HCT116 (cell line): Measurements from ENCODE around the gene SPEM3. TPM values are rescaled to one million over a fixed set of nuclear protein-coding genes. Genes with fewer than 3 reads are reported as not detected.
A peak's percentile ranks its signal among the peaks of the same experiment; 100 is the strongest.

Experiments
- ATAC-seq: fragments of 200-7000 bp; cut with Tn5 transposase; 2 replicates; pipeline ENCODE4 v1.9.1; 2020; ENCODE audit warnings: mild to moderate bottlenecking, moderate library complexity
- BruUV-seq: library from RNA; stranded (reverse); fragments of 400-500 nt; replicated peaks from 2 replicates; lab custom pipeline; 2021; lab: Mats Ljungman, UMichigan
- CTCF ChIA-PET: fragments of 300-600 bp; sonication (Branson Sonifier 250); formaldehyde crosslinking; loops from one replicate; lab custom pipeline; 2021; ENCODE audit warnings: antibody characterized with exemption; lab: Charles Lee
- POLR2A ChIA-PET: fragments of 300-600, 350-600 bp; sonication (Branson Sonifier 250); formaldehyde crosslinking; loops from one replicate; lab custom pipeline; 2021; ENCODE audit warnings: antibody characterized with exemption; lab: Charles Lee
- RAD21 ChIA-PET, 2 experiments: fragments of 300-600 bp; sonication (Branson Sonifier 250); formaldehyde crosslinking; loops; one replicate each; lab custom pipeline; 2023; ENCODE audit warnings: low total read pairs in 2 of 2; ENCODE audit not compliant: uncharacterized antibody in 2 of 2, unreplicated experiment in 2 of 2, low non-redundant PET in 1 of 2; lab: Charles Lee
- DNase-seq: peaks from one replicate; pipeline ENCODE4 v3.0.0-alpha.2; 2010; ENCODE audit warnings: low read depth, low spot score
- H2AFZ ChIP-seq: fragments of 200-600 bp; shearing (Covaris generic), sonication (generic); 2 replicates; pipeline ENCODE4 v1.6.1; 2017; ENCODE audit warnings: low read depth, mixed run types, mixed read lengths, antibody characterized with exemption, low read length; ENCODE audit not compliant: poor library complexity, severe bottlenecking
- H3K27ac ChIP-seq: 2 replicates; pipeline ENCODE4 v1.5.1; 2012; ENCODE audit warnings: low read depth, low read length
- H3K27me3 ChIP-seq: fragments of 200-600 bp; sonication (generic); 2 replicates; pipeline ENCODE4 v1.6.1; 2016; ENCODE audit warnings: mixed run types, low read length, mixed read lengths; ENCODE audit not compliant: insufficient read depth
- H3K36me3 ChIP-seq, 2 experiments: fragments of 200-500 bp in 1 of 2; fragments of 200-600 bp in 1 of 2; sonication (Bioruptor generic) in 1 of 2; sonication (generic) in 1 of 2; 2 replicates each; pipeline versions ENCODE4 v1.5.1 to v1.6.1; 2014 to 2016; ENCODE audit warnings: low read length in 2 of 2, inconsistent platforms in 1 of 2, mixed read lengths in 1 of 2, mixed run types in 1 of 2; ENCODE audit not compliant: insufficient read depth in 2 of 2, control insufficient read depth in 1 of 2
- H3K4me1 ChIP-seq, 2 experiments: fragments of 200-600 bp in 1 of 2; sonication (generic) in 1 of 2; 2 replicates each; pipeline versions ENCODE4 v1.5.1 to v1.6.1; 2012 to 2017; ENCODE audit warnings: low read length in 2 of 2, inconsistent platforms in 1 of 2, mild to moderate bottlenecking in 1 of 2, mixed read lengths in 1 of 2, mixed run types in 1 of 2, moderate library complexity in 1 of 2; ENCODE audit not compliant: insufficient read depth in 2 of 2, control insufficient read depth in 1 of 2
- H3K4me2 ChIP-seq: fragments of 200-600 bp; sonication (generic); 2 replicates; pipeline ENCODE4 v1.6.1; 2017; ENCODE audit warnings: mixed run types, low read length, mixed read lengths
- H3K4me3 ChIP-seq, 2 experiments: fragments of 200-600 bp in 1 of 2; sonication (generic) in 1 of 2; replicated peaks in 1 of 2; 2 replicates each; pipeline ENCODE4 v1.5.1; 2011 to 2016; ENCODE audit warnings: low read length in 2 of 2, control low read depth in 1 of 2, low read depth in 1 of 2, mild to moderate bottlenecking in 1 of 2, mixed read lengths in 1 of 2, mixed run types in 1 of 2
- H3K79me2 ChIP-seq: fragments of 200-600 bp; sonication (generic); 2 replicates; pipeline ENCODE4 v1.6.1; 2017; ENCODE audit warnings: mild to moderate bottlenecking, mixed run types, low read length, moderate library complexity, mixed read lengths; ENCODE audit not compliant: insufficient read depth
- H3K9ac ChIP-seq: fragments of 200-600 bp; sonication (generic); 2 replicates; pipeline ENCODE4 v1.6.1; 2016; ENCODE audit warnings: low read length, mixed read lengths
- H3K9me2 ChIP-seq: fragments of 200-600 bp; sonication (generic), shearing (Covaris generic); 2 replicates; pipeline ENCODE4 v1.6.1; 2017; ENCODE audit warnings: mixed run types, mild to moderate bottlenecking, moderate library complexity; ENCODE audit not compliant: insufficient read depth
- H3K9me3 ChIP-seq, 2 experiments: fragments of 200-500 bp in 1 of 2; fragments of 200-600 bp in 1 of 2; sonication (Bioruptor generic) in 1 of 2; sonication (generic) in 1 of 2; 2 replicates each; pipeline ENCODE4 v1.6.1; 2014 to 2017; ENCODE audit warnings: low read length in 2 of 2, mixed read lengths in 2 of 2, inconsistent platforms in 1 of 2, low read depth in 1 of 2, mild to moderate bottlenecking in 1 of 2, mixed run types in 1 of 2, moderate library complexity in 1 of 2; ENCODE audit not compliant: control insufficient read depth in 1 of 2, insufficient read depth in 1 of 2
- H4K20me1 ChIP-seq: fragments of 200-600 bp; sonication (generic), shearing (Covaris generic); 2 replicates; pipeline ENCODE4 v1.6.1; 2017; ENCODE audit warnings: mixed run types, mild to moderate bottlenecking, moderate library complexity; ENCODE audit not compliant: insufficient read depth
- ATF3 ChIP-seq: IDR thresholded peaks from 2 replicates; pipeline ENCODE4 v1.6.1; 2012
- CBX3 ChIP-seq: IDR thresholded peaks from 2 replicates; pipeline ENCODE4 v1.6.1; 2012; ENCODE audit warnings: low read depth
- ELF1 ChIP-seq: IDR thresholded peaks from 2 replicates; pipeline ENCODE4 v1.6.1; 2012; ENCODE audit warnings: low read depth, borderline replicate concordance
- EZH2 ChIP-seq: fragments of 200-600 bp; sonication (generic); IDR thresholded peaks from 2 replicates; pipeline ENCODE4 v1.6.1; 2017; ENCODE audit warnings: antibody characterized with exemption, mixed run types
- EZH2phosphoT487 ChIP-seq: fragments of 200-600 bp; IDR thresholded peaks from 2 replicates; pipeline ENCODE4 v1.6.1; 2018; ENCODE audit warnings: antibody characterized with exemption, borderline replicate concordance
- POLR2AphosphoS5 ChIP-seq: IDR thresholded peaks from 2 replicates; pipeline ENCODE4 v1.6.1; 2011; ENCODE audit warnings: mild to moderate bottlenecking, low read depth, low read length, moderate library complexity
- SIN3A ChIP-seq: IDR thresholded peaks from 2 replicates; pipeline ENCODE4 v1.6.1; 2012; ENCODE audit warnings: low read depth
- SP1 ChIP-seq: IDR thresholded peaks from 2 replicates; pipeline ENCODE4 v1.6.1; 2012; ENCODE audit warnings: low read depth
- TCF7L2 ChIP-seq: IDR thresholded peaks from 2 replicates; pipeline ENCODE4 v1.7.0; 2011; ENCODE audit warnings: borderline replicate concordance, inconsistent platforms; ENCODE audit not compliant: insufficient read depth, insufficient read length; ENCODE audit errors: extremely low read depth
- YY1 ChIP-seq: IDR thresholded peaks from 2 replicates; pipeline ENCODE4 v1.6.1; 2011; ENCODE audit warnings: low read length, low read depth, moderate library complexity, mild to moderate bottlenecking; ENCODE audit not compliant: insufficient replicate concordance; ENCODE audit errors: extremely low read depth
- intact Hi-C: fragments of 100-400 bp; cut with micrococcal nuclease; formaldehyde crosslinking; loops from 2 replicates; pipeline ENCODE4 v1.10.0; 2022
- total RNA-seq: library from RNA; stranded (reverse); gene quantifications from one replicate; pipeline ENCODE4 v1.2.1, GENCODE V29; 2021; ENCODE audit not compliant: unreplicated experiment
- TF ChIP-seq, protein P1 (sequence below): IDR thresholded peaks from 2 replicates; pipeline ENCODE4 v1.6.1; 2012; ENCODE audit warnings: low read depth

SPEM3 gene
- total RNA-seq, 1 experiment from 2014 or later = not detected

GRCh38 chr17:7460850-7461660 is 32.4 kb downstream of the SPEM3 start:
- Histone ChIP-seq H3K27me3 (no peaks in the 10 kb centered on the region), H3K9me3 (no peaks in the 10 kb centered on the region; a peak in 1 of 4 replicates), H2AFZ (no peak overlapping the region), H3K4me3 (no peak overlapping the region), H3K4me1 (peaks cover 0 to 5% of the 10 kb centered on the region in 2 experiments; a peak in 1 of 4 replicates), H3K79me2 (no peaks in the 10 kb centered on the region), H3K27ac (no peak overlapping the region), H4K20me1 (no peaks in the 10 kb centered on the region), H3K9me2 (no peaks in the 10 kb centered on the region), H3K9ac (no peak overlapping the region), H3K36me3 (no peaks in the 10 kb centered on the region; a peak in 2 of 4 replicates), H3K4me2 (no peak overlapping the region)
- BruUV-seq = no TSS peak
- TF ChIP-seq POLR2AphosphoS5 (0 out of 2 replicates have a peak, but pooled peaks have one; percentile 4), EZH2phosphoT487 (no peak)
- ATAC-seq (no peak), DNase-seq (no peak)
- RAD21 ChIA-PET = no interaction called here
- CTCF ChIA-PET = no interaction called here
- POLR2A ChIA-PET = no interaction called here
- intact Hi-C loops = no loop called here

DNA sequence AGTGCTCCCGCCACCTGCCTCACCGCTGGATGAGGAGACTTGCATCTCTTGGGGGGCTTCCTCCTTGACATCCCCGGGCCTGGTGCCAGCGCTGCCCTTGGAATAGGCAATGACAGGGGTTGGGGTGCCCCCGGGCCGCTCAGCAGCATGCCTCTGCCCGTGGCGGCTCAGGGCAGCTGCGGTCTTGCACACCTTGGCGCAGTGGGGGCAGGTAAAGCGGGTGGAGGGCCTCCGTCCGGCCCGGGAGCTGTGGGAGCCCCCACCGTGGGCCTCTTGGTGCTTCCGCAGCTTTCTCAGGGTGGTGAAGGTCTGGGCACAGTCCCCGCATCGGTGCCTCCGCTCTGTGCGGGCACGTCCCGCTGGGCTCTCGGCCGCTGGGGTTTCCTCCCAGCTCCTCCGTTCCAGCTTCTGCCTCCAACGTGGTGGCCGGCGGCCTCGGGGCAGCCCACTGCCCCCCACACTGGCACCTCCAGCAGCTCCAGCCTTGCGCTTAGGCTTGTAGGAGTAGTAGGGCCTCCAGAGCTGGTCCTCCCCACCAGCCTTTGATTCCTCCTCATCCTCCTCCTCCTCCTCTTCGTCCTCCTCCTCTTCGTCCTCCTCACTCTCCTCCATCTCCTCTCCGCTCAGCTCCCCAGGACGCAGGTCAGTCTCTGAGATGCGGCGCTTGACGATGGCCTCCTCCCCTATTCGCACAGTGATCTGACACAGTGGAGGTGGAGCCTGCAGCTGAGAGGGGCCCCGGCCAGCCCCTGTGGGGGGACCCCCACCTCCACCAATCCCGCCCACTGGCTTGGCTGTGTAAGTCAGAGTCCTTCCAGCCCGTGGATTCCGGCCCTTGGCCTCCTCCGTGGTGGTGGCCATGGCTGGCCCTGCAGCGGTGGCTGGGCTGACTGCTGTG is 34.1 kb downstream of the SPEM3 start:
- H3K9me3 ChIP-seq = no peaks in the 10 kb centered on the region
- no peak overlapping the region for H3K4me2 ChIP-seq
- ChIA-PET POLR2A (no interaction called here), RAD21 (no interaction called here), CTCF (no interaction called here)
- no peak overlapping the region for H2AFZ ChIP-seq
- H3K79me2 ChIP-seq = no peaks in the 10 kb centered on the region
- H3K36me3 ChIP-seq = no peaks in the 10 kb centered on the region; a peak in 2 of 4 replicates
- H3K27ac ChIP-seq = no peak overlapping the region
- no peaks in the 10 kb centered on the region for H3K27me3 ChIP-seq
- intact Hi-C loops = no loop called here
- no peak overlapping the region for H3K9ac ChIP-seq
- no peak for ATAC-seq
- no peak for DNase-seq
- no peaks in the 10 kb centered on the region for H4K20me1 ChIP-seq
- peaks cover 0 to 10% of the 10 kb centered on the region in 2 experiments; a peak in 2 of 4 replicates for H3K4me1 ChIP-seq
- H3K4me3 ChIP-seq = no peak overlapping the region
- H3K9me2 ChIP-seq = no peaks in the 10 kb centered on the region
- no TSS peak for BruUV-seq
- no peak for TF ChIP-seq YY1
- no peak for TF ChIP-seq ATF3
- TF ChIP-seq, protein P1, sequence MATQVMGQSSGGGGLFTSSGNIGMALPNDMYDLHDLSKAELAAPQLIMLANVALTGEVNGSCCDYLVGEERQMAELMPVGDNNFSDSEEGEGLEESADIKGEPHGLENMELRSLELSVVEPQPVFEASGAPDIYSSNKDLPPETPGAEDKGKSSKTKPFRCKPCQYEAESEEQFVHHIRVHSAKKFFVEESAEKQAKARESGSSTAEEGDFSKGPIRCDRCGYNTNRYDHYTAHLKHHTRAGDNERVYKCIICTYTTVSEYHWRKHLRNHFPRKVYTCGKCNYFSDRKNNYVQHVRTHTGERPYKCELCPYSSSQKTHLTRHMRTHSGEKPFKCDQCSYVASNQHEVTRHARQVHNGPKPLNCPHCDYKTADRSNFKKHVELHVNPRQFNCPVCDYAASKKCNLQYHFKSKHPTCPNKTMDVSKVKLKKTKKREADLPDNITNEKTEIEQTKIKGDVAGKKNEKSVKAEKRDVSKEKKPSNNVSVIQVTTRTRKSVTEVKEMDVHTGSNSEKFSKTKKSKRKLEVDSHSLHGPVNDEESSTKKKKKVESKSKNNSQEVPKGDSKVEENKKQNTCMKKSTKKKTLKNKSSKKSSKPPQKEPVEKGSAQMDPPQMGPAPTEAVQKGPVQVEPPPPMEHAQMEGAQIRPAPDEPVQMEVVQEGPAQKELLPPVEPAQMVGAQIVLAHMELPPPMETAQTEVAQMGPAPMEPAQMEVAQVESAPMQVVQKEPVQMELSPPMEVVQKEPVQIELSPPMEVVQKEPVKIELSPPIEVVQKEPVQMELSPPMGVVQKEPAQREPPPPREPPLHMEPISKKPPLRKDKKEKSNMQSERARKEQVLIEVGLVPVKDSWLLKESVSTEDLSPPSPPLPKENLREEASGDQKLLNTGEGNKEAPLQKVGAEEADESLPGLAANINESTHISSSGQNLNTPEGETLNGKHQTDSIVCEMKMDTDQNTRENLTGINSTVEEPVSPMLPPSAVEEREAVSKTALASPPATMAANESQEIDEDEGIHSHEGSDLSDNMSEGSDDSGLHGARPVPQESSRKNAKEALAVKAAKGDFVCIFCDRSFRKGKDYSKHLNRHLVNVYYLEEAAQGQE = no peak
- TF ChIP-seq TCF7L2 = no peak
- TF ChIP-seq CBX3 = no peak
- no peak for TF ChIP-seq SIN3A
- TF ChIP-seq SP1 = no peak
- TF ChIP-seq ELF1 = no peak
- TF ChIP-seq EZH2phosphoT487 = no peak
- TF ChIP-seq EZH2 = no peak
